Lower lobe of right lung (tissue), 2 donors: Measurements from ENCODE around the gene BATF3. TPM values are rescaled to one million over a fixed set of nuclear protein-coding genes. Genes with fewer than 3 reads are reported as not detected.
A peak's percentile ranks its signal among the peaks of the same experiment; 100 is the strongest.

ENCODE experiments used
- ATAC-seq, 2 donors: fragments of 200-7000 bp; cut with Tn5 transposase; one replicate each; pipeline ENCODE4 v1.9.1; 2020 to 2022; ENCODE audit warnings: mild to moderate bottlenecking in 2 of 2, moderate library complexity in 2 of 2
- DNase-seq: peaks from one replicate; pipeline ENCODE4 v3.0.0-alpha.2; 2020
- H3K27ac ChIP-seq: fragments of 200-600 bp; one replicate; pipeline ENCODE4 v1.8.0; 2022
- H3K27me3 ChIP-seq: fragments of 200-600 bp; one replicate; pipeline ENCODE4 v1.8.0; 2022; ENCODE audit warnings: low read depth
- H3K36me3 ChIP-seq: fragments of 200-600 bp; one replicate; pipeline ENCODE4 v1.8.0; 2022; ENCODE audit warnings: mild to moderate bottlenecking
- H3K4me1 ChIP-seq: fragments of 200-600 bp; one replicate; pipeline ENCODE4 v1.8.0; 2022
- H3K4me3 ChIP-seq: fragments of 200-600 bp; one replicate; pipeline ENCODE4 v1.8.0; 2022; ENCODE audit warnings: mild to moderate bottlenecking
- H3K9me3 ChIP-seq: fragments of 200-600 bp; one replicate; pipeline ENCODE4 v1.8.0; 2022
- intact Hi-C: fragments of 100-400 bp; cut with DNase I; formaldehyde crosslinking; loops from one replicate; pipeline ENCODE4 v1.11.0; 2022
- total RNA-seq: library from RNA; stranded (reverse); fragmentation: NEBNext Ultra II Directional; extraction: Animal tissue kit (Norgen Biotek cat#: 25700); gene quantifications from one replicate; pipeline ENCODE4 v1.2.1, GENCODE V29; 2021
- TF ChIP-seq, protein P1 (sequence below): fragments of 200-600 bp; IDR thresholded peaks from one replicate; pipeline ENCODE4 v1.8.0; 2022; ENCODE audit warnings: antibody characterized with exemption, mild to moderate bottlenecking
- donor health status: DM: no; HTN: yes; CAD: no; lungs with severe emphysema.

BATF3 gene
- total RNA-seq, 1 donor from 2014 or later: 12.8 TPM

DNA sequence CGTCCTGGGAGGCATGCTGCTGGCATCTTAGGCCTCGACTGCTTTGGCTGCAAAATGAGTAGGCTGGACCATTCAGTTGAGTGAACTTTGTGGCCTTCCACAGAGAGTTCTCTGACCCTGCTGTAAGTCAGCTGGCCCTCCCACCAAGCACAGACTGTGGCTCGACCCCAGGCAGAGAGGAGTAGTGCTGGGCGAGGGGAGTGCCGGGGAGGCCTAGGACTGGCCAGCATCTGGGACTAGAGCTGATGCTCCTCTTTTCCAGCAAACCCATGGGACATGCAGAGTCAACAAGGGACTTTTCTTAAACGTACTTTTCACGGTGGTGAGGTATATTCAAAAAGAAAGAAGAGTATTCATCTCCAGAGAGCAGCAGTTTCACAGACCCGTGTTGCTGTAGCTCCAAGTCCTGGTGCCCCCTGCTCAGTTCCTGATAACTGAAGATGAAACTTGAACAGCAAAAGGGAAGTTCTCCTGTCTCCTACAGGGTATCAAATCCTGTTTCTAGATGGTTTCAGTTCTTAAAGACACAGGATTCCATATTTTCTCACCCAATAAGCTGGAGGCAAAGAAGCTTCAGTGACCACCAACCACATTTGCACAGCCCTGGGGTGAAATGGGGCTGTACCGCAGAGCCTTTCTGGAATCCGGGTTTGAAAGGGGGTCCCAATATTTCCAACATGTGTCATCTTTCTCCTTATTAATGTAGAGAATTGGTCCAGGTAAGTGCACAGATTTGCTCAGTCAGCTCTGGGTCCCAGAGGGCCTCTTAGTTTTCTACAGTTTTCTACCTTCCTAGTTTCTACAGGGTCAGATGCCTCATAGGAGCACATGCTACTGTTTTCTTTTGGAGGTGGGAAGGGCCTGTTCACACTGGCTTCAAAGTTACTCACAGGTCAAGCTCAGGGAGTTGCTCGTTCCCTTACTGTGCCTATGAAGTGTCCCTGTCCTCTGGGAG is 20.9 kb downstream of the BATF3 start:
- Histone ChIP-seq H3K4me3 (no peak overlapping the region), H3K9me3 (no peaks in the 10 kb centered on the region), H3K27me3 (no peaks in the 10 kb centered on the region), H3K36me3 (no peaks in the 10 kb centered on the region), H3K27ac (no peak overlapping the region), H3K4me1 (peaks cover 5% of the 10 kb centered on the region)
- TF ChIP-seq, protein P1, sequence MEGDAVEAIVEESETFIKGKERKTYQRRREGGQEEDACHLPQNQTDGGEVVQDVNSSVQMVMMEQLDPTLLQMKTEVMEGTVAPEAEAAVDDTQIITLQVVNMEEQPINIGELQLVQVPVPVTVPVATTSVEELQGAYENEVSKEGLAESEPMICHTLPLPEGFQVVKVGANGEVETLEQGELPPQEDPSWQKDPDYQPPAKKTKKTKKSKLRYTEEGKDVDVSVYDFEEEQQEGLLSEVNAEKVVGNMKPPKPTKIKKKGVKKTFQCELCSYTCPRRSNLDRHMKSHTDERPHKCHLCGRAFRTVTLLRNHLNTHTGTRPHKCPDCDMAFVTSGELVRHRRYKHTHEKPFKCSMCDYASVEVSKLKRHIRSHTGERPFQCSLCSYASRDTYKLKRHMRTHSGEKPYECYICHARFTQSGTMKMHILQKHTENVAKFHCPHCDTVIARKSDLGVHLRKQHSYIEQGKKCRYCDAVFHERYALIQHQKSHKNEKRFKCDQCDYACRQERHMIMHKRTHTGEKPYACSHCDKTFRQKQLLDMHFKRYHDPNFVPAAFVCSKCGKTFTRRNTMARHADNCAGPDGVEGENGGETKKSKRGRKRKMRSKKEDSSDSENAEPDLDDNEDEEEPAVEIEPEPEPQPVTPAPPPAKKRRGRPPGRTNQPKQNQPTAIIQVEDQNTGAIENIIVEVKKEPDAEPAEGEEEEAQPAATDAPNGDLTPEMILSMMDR: no peak
- ATAC-seq: peak in 1 of 2 donors; percentile 23
- intact Hi-C loops: no loop called here
- DNase-seq: no peak

DNA sequence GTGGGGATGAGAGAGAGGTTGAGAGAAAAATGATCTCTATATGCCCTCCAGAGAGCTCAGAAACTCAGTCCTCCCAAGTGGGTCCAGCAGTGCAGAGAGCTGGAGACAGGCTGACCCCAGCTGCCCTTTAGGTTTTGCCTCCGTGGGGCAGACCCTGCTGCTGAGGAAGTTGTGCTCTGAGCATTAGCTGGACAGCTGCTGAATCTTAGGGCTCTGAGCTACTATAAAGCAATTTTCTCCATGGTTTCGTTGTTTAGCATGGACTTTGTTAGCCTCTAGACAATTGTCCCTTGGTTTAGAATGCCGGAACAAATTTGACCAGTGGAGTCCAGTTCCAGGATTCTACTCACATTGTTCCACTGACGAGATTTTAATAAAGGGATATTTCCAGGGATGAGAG is 22.1 kb downstream of the BATF3 start:
- TF ChIP-seq, protein P1: no peak
- intact Hi-C loops: no loop called here
- Histone ChIP-seq H3K27me3 (no peaks in the 10 kb centered on the region), H3K36me3 (no peaks in the 10 kb centered on the region), H3K4me1 (no peaks in the 10 kb centered on the region), H3K4me3 (no peak overlapping the region), H3K27ac (no peak overlapping the region), H3K9me3 (no peaks in the 10 kb centered on the region)
- DNase-seq: no peak
- ATAC-seq: no peak

DNA sequence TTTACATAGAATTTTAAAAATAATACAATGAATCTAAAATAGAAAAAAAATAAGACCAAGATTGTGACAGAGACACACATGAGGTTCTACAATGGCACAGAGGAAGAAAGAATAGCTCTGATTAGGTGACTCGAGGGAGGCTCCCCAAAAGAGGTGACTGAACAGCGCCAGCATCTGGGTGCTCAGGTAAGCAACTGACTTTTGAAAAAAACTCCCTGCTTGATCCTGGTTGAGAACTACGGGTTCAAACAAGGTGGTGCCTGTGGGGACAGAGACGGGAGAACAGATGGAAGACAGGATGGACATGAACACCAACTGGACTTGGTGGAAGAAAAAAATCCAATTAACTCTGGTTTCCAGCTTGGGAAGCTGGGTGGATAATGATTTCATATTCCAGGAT is 22.5 kb downstream of the BATF3 start:
- intact Hi-C loops: no loop called here
- Histone ChIP-seq H3K27ac (no peak overlapping the region), H3K36me3 (no peaks in the 10 kb centered on the region), H3K4me1 (no peaks in the 10 kb centered on the region), H3K4me3 (no peak overlapping the region), H3K9me3 (no peaks in the 10 kb centered on the region), H3K27me3 (no peaks in the 10 kb centered on the region)
- no peak for DNase-seq
- TF ChIP-seq, protein P1: no peak
- ATAC-seq: no peak

DNA sequence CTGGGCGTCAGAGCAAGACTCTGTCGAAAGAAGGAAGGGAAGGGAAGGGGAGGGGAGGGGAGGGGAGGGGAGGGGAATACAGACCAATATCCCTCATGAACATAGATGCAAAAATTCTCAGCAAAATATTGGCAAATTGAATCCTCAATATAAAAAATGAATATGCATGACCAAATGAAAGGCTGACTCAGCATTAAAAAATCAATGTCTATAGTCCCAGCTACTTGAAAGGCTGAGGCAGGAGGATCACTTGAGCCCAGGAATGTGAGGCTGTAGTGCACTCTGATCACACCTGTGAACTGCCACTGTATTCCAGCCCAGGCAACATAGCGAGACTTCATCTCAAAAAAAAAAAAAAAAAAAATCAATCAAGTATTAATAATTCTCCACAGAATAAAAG is 24.0 kb downstream of the BATF3 start:
- Histone ChIP-seq H3K36me3 (no peaks in the 10 kb centered on the region), H3K4me1 (peaks cover 6% of the 10 kb centered on the region), H3K27me3 (no peaks in the 10 kb centered on the region), H3K4me3 (no peak overlapping the region), H3K9me3 (no peaks in the 10 kb centered on the region), H3K27ac (no peak overlapping the region)
- TF ChIP-seq, protein P1: no peak
- intact Hi-C loops: no loop called here
- no peak for ATAC-seq
- no peak for DNase-seq

DNA sequence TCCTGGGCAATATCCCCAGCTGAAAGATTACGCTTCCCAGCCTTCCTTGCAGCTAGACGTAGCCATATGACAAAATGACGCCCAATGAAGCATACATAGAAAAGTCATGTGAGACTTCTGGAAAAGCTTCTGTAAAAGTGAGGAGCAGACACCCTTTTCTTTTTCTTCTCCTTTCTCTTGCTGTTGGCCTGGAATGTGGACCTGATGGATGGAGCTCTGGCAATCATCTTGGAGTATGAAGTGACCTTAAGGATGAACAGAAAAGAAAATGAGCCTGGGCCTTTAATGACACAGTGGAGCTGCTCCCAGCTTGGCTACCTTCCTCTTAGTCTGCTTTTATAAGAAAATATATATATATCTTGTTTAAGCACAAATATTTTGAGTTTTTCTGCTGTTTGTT is 24.8 kb downstream of the BATF3 start:
- Histone ChIP-seq H3K4me1 (peaks cover 13% of the 10 kb centered on the region), H3K36me3 (no peaks in the 10 kb centered on the region), H3K9me3 (no peaks in the 10 kb centered on the region), H3K27ac (no peak overlapping the region), H3K27me3 (no peaks in the 10 kb centered on the region), H3K4me3 (no peak overlapping the region)
- intact Hi-C loops: no loop called here
- ATAC-seq (no peak), DNase-seq (no peak)
- TF ChIP-seq, protein P1: no peak
